K562 (cell line): ENCODE measurements around the gene DYNLT2. TPM values are rescaled to one million over a fixed set of nuclear protein-coding genes. Genes with fewer than 3 reads are reported as not detected.

Source experiments
- ARID1B ChIP-seq: fragments of 450-650 bp; IDR thresholded peaks from 2 replicates; pipeline ENCODE4 v1.6.1; 2016; ENCODE audit warnings: antibody characterized with exemption, mild to moderate bottlenecking, inconsistent platforms
- ARID4B ChIP-seq: sonication (generic); formaldehyde crosslinking; IDR thresholded peaks from 2 replicates; pipeline ENCODE4 v1.8.0; 2022; ENCODE audit warnings: mild to moderate bottlenecking, missing genetic modification reagents
- DNMT1 ChIP-seq: fragments of 450-650 bp; IDR thresholded peaks from 2 replicates; pipeline ENCODE4 v1.6.1; 2016; ENCODE audit warnings: antibody characterized with exemption, mild to moderate bottlenecking
- FOXK2 ChIP-seq, 2 experiments: fragments of 450-650 bp; IDR thresholded peaks in 1 of 2; conservative IDR thresholded peaks in 1 of 2; 2 replicates each; pipeline ENCODE4 v1.6.1; 2016; ENCODE audit warnings: low read depth in 2 of 2, mild to moderate bottlenecking in 1 of 2
- HDAC8 ChIP-seq: fragments of 450-650 bp; IDR thresholded peaks from 2 replicates; pipeline ENCODE4 v1.6.1; 2016; ENCODE audit warnings: mild to moderate bottlenecking, missing genetic modification characterization, moderate library complexity, missing compliant biosample characterization
- KDM1A ChIP-seq, 2 experiments: fragments of 450-650 bp; IDR thresholded peaks; 2 replicates each; pipeline ENCODE4 v1.6.1; 2016; ENCODE audit warnings: mild to moderate bottlenecking in 2 of 2
- KLF13 ChIP-seq: fragments of 450-650 bp; IDR thresholded peaks from 2 replicates; pipeline ENCODE4 v1.6.1; 2016; ENCODE audit warnings: missing genetic modification characterization, low read depth, mild to moderate bottlenecking, missing compliant biosample characterization, moderate library complexity, borderline replicate concordance
- KLF6 ChIP-seq: fragments of 250-450 bp; sonication (Bioruptor Pico); IDR thresholded peaks from 2 replicates; pipeline ENCODE4 v1.4.0; 2020; ENCODE audit warnings: mild to moderate bottlenecking, moderate library complexity, borderline replicate concordance
- MXI1 ChIP-seq: IDR thresholded peaks from 2 replicates; pipeline ENCODE4 v1.6.1; 2011; ENCODE audit warnings: low read depth, mild to moderate bottlenecking, improper control_type of control experiment, low read length
- POLR2H ChIP-seq: IDR thresholded peaks from 2 replicates; pipeline ENCODE4 v1.6.1; 2016; ENCODE audit warnings: missing genetic modification characterization, low read depth, mild to moderate bottlenecking, control low read depth, missing compliant biosample characterization, moderate library complexity
- SMAD3 ChIP-seq: fragments of 450-650 bp; formaldehyde crosslinking; conservative IDR thresholded peaks from 2 replicates; pipeline ENCODE4 v1.4.0; 2020; ENCODE audit warnings: mild to moderate bottlenecking
- SRSF1 ChIP-seq: fragments of 200-400 bp; formaldehyde crosslinking; IDR thresholded peaks from 2 replicates; pipeline ENCODE4 v1.6.1; 2017; ENCODE audit warnings: mild to moderate bottlenecking, low read depth, low read length, moderate library complexity
- ZNF609 ChIP-seq: sonication (generic); formaldehyde crosslinking; IDR thresholded peaks from 2 replicates; pipeline ENCODE4 v1.8.1; 2023; ENCODE audit warnings: missing genetic modification reagents, mild to moderate bottlenecking, borderline replicate concordance
- ZNF644 ChIP-seq: fragments of 200-800 bp; sonication (Bioruptor generic); IDR thresholded peaks from 2 replicates; pipeline ENCODE4 v1.6.1; 2016; ENCODE audit warnings: low read depth, missing genetic modification characterization, missing compliant biosample characterization
- polyA plus RNA-seq, 8 experiments: library from polyadenylated mRNA; depleted of rRNA in 4 of 8; stranded (reverse) in 5 of 8; unstranded in 3 of 8; fragments of >200 nt; fragmentation: Nextera tagmentation in 2 of 8; fragmentation: Illumina TruSeq in 1 of 8; extraction: Ambion mirVana in 2 of 8; extraction: Trizol in 1 of 8; gene quantifications; 2 replicates each; pipeline versions ENCODE4 v1.2.1 to v1.2.3, GENCODE V29; 2011 to 2014; ENCODE audit warnings: inconsistent platforms in 1 of 8, missing spikeins in 1 of 8
- total RNA-seq, 7 experiments: library from RNA; depleted of rRNA in 6 of 7; stranded (reverse); fragments of >200 nt in 6 of 7; fragmentation: Illumina TruSeq in 2 of 7; extraction: Trizol in 2 of 7; gene quantifications; 2 replicates each; pipeline versions ENCODE4 v1.2.1 to v1.2.3, GENCODE V29; 2011 to 2021; ENCODE audit warnings: low replicate concordance in 1 of 7

Gene DYNLT2
- total and polyA plus RNA-seq, 9 of the 15 experiments (the other 6 are each of a cell fraction or from before 2014, with no cell fraction given): 2.0 to 12.8 (median 6.3) TPM

GRCh38 chr6:169751242-169752073 is at the start of gene DYNLT2, which contains the start of gene ERMARD (continued):
- peak; percentile 57; the same call in 1 of the 2 replicates for TF ChIP-seq MXI1
- TF ChIP-seq ARID4B (CRISPR knock-in tag): peak; percentile 80
- TF ChIP-seq DNMT1: no peak
- TF ChIP-seq ZNF609 (CRISPR knock-in tag): peak; percentile 47; the same call in 1 of the 2 replicates
- TF ChIP-seq ZNF644 (tag): no peak; the same call in 1 of the 2 replicates
- TF ChIP-seq KLF6 (CRISPR knock-in tag): peak; percentile 55; the same call in 1 of the 2 replicates
- peak; percentile 77 to 78 for TF ChIP-seq FOXK2 (conservative IDR thresholded peaks at IDR 0.05 in 1 of 2, IDR thresholded peaks at IDR 0.05 in 1 of 2; ENCODE audit: low read depth in 2 of 2)
- 0 out of 2 replicates have a peak, but pooled peaks have one; percentile 40 for TF ChIP-seq KLF13
- TF ChIP-seq KDM1A (IDR thresholded peaks at IDR 0.05): no peak
- TF ChIP-seq SRSF1: 0 out of 2 replicates have a peak, but pooled peaks have one; percentile 26
- TF ChIP-seq HDAC8 (tag): 0 out of 2 replicates have a peak, but pooled peaks have one; percentile 7
- peak; percentile 44 for TF ChIP-seq ARID1B
- peak; percentile 93 for TF ChIP-seq POLR2H
- TF ChIP-seq SMAD3 (CRISPR knock-in tag): no peak
